Measurements from ENCODE around the gene RPP25. TPM values are rescaled to one million over a fixed set of nuclear protein-coding genes. Genes with fewer than 3 reads are reported as not detected.
"Not testable (repeated sequence)": the region's sequence is repeated elsewhere in the genome, so short reads cannot be mapped to it uniquely, and the experiment has no call there.

The RPP25 gene
- total RNA-seq, 1 donor from 2014 or later = 11.3 TPM

- Histone ChIP-seq H3K4me1 (peaks cover 23% of the 10 kb centered on the region), H3K9me3 (no peaks in the 10 kb centered on the region), H3K4me3 (peak overlapping the region; percentile 80 to 95), H3K27me3 (no peaks in the 10 kb centered on the region), H3K27ac (peak overlapping the region; percentile 89), H3K36me3 (no peaks in the 10 kb centered on the region)
- no peak for DNase-seq (ENCODE audit: extremely low spot score in 2 of 2)
- intact Hi-C loops (cut with DNase I) = no loop called here
- TF ChIP-seq CTCF (IDR thresholded peaks at IDR 0.05) (peak in 1 of 3 experiments; percentile 31), POLR2A (IDR thresholded peaks at IDR 0.05) (no peak), POLR2AphosphoS5 (IDR thresholded peaks at IDR 0.05; ENCODE audit: insufficient read depth in 1 of 2, low read depth in 1 of 2) (no peak)
Observed at GRCh38 chr15:74937272-74937589, 19.3 kb downstream of the RPP25 start.

- DNase-seq (ENCODE audit: extremely low spot score in 2 of 2); H3K36me3 ChIP-seq; intact Hi-C loops (cut with DNase I); H3K27ac ChIP-seq; H3K4me3 ChIP-seq; H3K9me3 ChIP-seq; H3K27me3 ChIP-seq: not testable (repeated sequence)
- peaks cover 23% of the 10 kb centered on the region for H3K4me1 ChIP-seq
Observed at GRCh38 chr15:74935193-74935592, 21.4 kb downstream of the RPP25 start.

DNA sequence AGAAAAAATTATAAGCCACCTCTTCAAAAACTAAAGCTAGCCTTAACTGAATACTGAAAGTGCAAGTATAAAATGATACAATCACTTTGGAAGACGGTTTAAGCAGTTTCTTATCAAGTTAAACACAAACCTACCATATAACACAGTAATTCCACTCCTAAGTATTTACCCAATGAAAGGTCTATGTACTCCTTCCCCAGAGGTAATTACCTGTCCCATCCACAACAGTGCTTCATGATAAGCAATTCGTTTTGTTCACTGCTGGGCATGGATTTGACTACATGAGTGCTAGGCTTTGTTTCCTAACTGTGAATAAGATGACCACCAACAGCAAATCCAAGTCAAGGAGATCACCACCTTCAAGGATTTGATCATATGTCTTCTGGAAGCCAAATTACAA is 23.0 kb downstream of the RPP25 start:
- no peaks in the 10 kb centered on the region for H3K9me3 ChIP-seq
- intact Hi-C loops (cut with DNase I) = no loop called here

GRCh38 chr15:74928771-74929198 is 27.8 kb downstream of the RPP25 start:
- intact Hi-C loops (cut with DNase I) = no loop called here
- TF ChIP-seq POLR2AphosphoS5 (IDR thresholded peaks at IDR 0.05; ENCODE audit: insufficient read depth in 1 of 2, low read depth in 1 of 2) (no peak), POLR2A (IDR thresholded peaks at IDR 0.05) (no peak), CTCF (IDR thresholded peaks at IDR 0.05) (no peak)
- peaks cover 0 to 39% of the 10 kb centered on the region in 2 donors for H3K36me3 ChIP-seq

More for the DNA sequence above, 23.0 kb downstream of the RPP25 start:
- TF ChIP-seq CTCF (IDR thresholded peaks at IDR 0.05) = no peak
- no peak for TF ChIP-seq POLR2A (IDR thresholded peaks at IDR 0.05)
- no peak for TF ChIP-seq POLR2AphosphoS5 (IDR thresholded peaks at IDR 0.05; ENCODE audit: insufficient read depth in 1 of 2, low read depth in 1 of 2)
- no peak overlapping the region for H3K4me3 ChIP-seq
- no peak for DNase-seq (ENCODE audit: extremely low spot score in 2 of 2)
- no peak overlapping the region for H3K27ac ChIP-seq
- H3K36me3 ChIP-seq = peaks cover 0 to 11% of the 10 kb centered on the region in 2 donors
- H3K4me1 ChIP-seq = peaks cover 23% of the 10 kb centered on the region
- no peaks in the 10 kb centered on the region for H3K27me3 ChIP-seq

GRCh38 chr15:74924525-74924924 is 32.0 kb downstream of the RPP25 start:
- no peak for DNase-seq (ENCODE audit: extremely low spot score in 2 of 2)
- no peak overlapping the region for H3K4me3 ChIP-seq
- TF ChIP-seq POLR2AphosphoS5 (IDR thresholded peaks at IDR 0.05; ENCODE audit: insufficient read depth in 1 of 2, low read depth in 1 of 2) (no peak), POLR2A (IDR thresholded peaks at IDR 0.05) (no peak), CTCF (IDR thresholded peaks at IDR 0.05) (no peak)
- H3K4me1 ChIP-seq = no peaks in the 10 kb centered on the region
- intact Hi-C loops (cut with DNase I) = no loop called here
- H3K27me3 ChIP-seq = no peaks in the 10 kb centered on the region
- no peak overlapping the region for H3K27ac ChIP-seq
- H3K9me3 ChIP-seq = no peaks in the 10 kb centered on the region
- H3K36me3 ChIP-seq = peaks cover 0 to 77% of the 10 kb centered on the region in 2 donors

More at GRCh38 chr15:74928771-74929198, 27.8 kb downstream of the RPP25 start:
- Histone ChIP-seq H3K27ac (no peak overlapping the region), H3K4me1 (peaks cover 4% of the 10 kb centered on the region), H3K9me3 (no peaks in the 10 kb centered on the region), H3K27me3 (no peaks in the 10 kb centered on the region), H3K4me3 (no peak overlapping the region)
- DNase-seq (ENCODE audit: extremely low spot score in 2 of 2) = no peak
